Esophagus squamous epithelium (tissue), 5 donors: ENCODE data around the gene LIG1. TPM values are rescaled to one million over a fixed set of nuclear protein-coding genes. Genes with fewer than 3 reads are reported as not detected.

Experiments
- DNase-seq: peaks from one replicate; lab custom pipeline; 2025; lab: John Stamatoyannopoulos, UW
- H3K27ac ChIP-seq, 4 donors: fragments of 200-600 bp; sonication (generic); one replicate each; pipeline ENCODE4 v1.5.1; 2016 to 2019; ENCODE audit warnings: mild to moderate bottlenecking in 1 of 4
- H3K27me3 ChIP-seq, 4 donors: fragments of 200-600 bp; sonication (generic); 1 replicate in 3 of 4; 2 replicates in 1 of 4; pipeline versions ENCODE4 v1.5.1 to v1.6.0; 2017 to 2021; ENCODE audit warnings: antibody characterized with exemption in 1 of 4
- H3K36me3 ChIP-seq, 3 donors: fragments of 200-600 bp; sonication (generic); one replicate each; pipeline ENCODE4 v1.5.1; 2016 to 2019
- H3K4me1 ChIP-seq, 3 donors: fragments of 200-600 bp; sonication (generic); one replicate each; pipeline ENCODE4 v1.5.1; 2017 to 2019
- H3K4me3 ChIP-seq, 4 donors: fragments of 200-600 bp; sonication (generic); 1 replicate in 3 of 4; 2 replicates in 1 of 4; pipeline ENCODE4 v1.5.1; 2016 to 2019; ENCODE audit warnings: mild to moderate bottlenecking in 2 of 4, moderate library complexity in 1 of 4
- H3K9me3 ChIP-seq, 3 donors: fragments of 200-600 bp; sonication (generic); one replicate each; pipeline ENCODE4 v1.5.1; 2016 to 2019
- POLR2A ChIP-seq, 4 donors: fragments of 450-650 bp; IDR thresholded peaks; one replicate each; pipeline ENCODE4 v1.6.1; 2017; ENCODE audit warnings: antibody characterized with exemption in 4 of 4, mild to moderate bottlenecking in 4 of 4, moderate library complexity in 3 of 4
- WGBS, 2 donors: methylation state at CpG; one replicate each; pipeline ENCODE4 v1.1.5; 2018; 5-methylcytosine and 5-hydroxymethylcytosine counted together
- intact Hi-C: fragments of 100-400 bp; cut with DNase I; formaldehyde crosslinking; loops from one replicate; pipeline ENCODE4 v1.15.0; 2022
- total RNA-seq, 4 donors: library from RNA; depleted of rRNA; stranded (reverse); fragments of >200 nt; gene quantifications; one replicate each; pipeline ENCODE4 v1.1.0, GENCODE V29; 2016
- TF ChIP-seq, protein P1 (sequence below), 6 experiments: fragments of 450-650 bp in 4 of 6; fragments of 200-600 bp in 2 of 6; sonication (generic) in 2 of 6; IDR thresholded peaks; one replicate each; pipeline ENCODE4 v1.5.1; 2016 to 2019; ENCODE audit warnings: antibody characterized with exemption in 6 of 6, mild to moderate bottlenecking in 4 of 6, moderate library complexity in 4 of 6
- donor health status: DM: yes; HTN: yes; CAD: no.

The LIG1 gene
- total RNA-seq, 4 donors from 2014 or later = 25.7 to 44.3 (median 31.1) TPM

DNA sequence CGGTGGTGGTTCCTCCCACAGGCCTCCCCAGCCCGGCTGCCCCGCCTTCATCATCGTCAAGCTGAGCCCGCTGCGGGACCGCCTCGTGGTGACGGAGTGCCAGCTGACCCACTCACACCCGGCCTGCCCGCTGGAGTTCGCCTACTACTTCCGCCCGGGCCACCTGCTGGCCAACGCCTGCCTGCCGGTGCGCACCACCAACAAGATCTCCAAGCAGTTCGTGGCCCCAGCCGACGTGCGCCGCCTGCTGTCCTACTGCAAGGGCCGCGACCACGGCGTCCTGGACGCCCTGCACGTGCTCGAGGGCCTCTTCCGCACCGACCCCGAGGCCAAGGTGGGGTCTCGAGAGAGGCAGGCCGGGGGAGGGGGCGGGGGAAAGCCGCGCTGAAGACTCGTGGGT lies 12.3 kb upstream of the LIG1 start:
- H3K27ac ChIP-seq = no peak overlapping the region
- intact Hi-C loops = no loop called here
- 96% methylated on average over 20 to 22 of the region's 38 CpGs for WGBS, 2 donors
- no peaks in the 10 kb centered on the region for H3K4me1 ChIP-seq
- H3K9me3 ChIP-seq = peaks cover 0 to 13% (median 8%) of the 10 kb centered on the region in 3 donors
- no peak for DNase-seq
- peaks cover 0 to 38% (median 0%) of the 10 kb centered on the region in 3 donors for H3K36me3 ChIP-seq
- H3K27me3 ChIP-seq = no peaks in the 10 kb centered on the region
- no peak overlapping the region for H3K4me3 ChIP-seq
- TF ChIP-seq POLR2A (IDR thresholded peaks at IDR 0.05) = no peak
- TF ChIP-seq, protein P1, sequence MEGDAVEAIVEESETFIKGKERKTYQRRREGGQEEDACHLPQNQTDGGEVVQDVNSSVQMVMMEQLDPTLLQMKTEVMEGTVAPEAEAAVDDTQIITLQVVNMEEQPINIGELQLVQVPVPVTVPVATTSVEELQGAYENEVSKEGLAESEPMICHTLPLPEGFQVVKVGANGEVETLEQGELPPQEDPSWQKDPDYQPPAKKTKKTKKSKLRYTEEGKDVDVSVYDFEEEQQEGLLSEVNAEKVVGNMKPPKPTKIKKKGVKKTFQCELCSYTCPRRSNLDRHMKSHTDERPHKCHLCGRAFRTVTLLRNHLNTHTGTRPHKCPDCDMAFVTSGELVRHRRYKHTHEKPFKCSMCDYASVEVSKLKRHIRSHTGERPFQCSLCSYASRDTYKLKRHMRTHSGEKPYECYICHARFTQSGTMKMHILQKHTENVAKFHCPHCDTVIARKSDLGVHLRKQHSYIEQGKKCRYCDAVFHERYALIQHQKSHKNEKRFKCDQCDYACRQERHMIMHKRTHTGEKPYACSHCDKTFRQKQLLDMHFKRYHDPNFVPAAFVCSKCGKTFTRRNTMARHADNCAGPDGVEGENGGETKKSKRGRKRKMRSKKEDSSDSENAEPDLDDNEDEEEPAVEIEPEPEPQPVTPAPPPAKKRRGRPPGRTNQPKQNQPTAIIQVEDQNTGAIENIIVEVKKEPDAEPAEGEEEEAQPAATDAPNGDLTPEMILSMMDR (IDR thresholded peaks at IDR 0.05) = no peak

DNA sequence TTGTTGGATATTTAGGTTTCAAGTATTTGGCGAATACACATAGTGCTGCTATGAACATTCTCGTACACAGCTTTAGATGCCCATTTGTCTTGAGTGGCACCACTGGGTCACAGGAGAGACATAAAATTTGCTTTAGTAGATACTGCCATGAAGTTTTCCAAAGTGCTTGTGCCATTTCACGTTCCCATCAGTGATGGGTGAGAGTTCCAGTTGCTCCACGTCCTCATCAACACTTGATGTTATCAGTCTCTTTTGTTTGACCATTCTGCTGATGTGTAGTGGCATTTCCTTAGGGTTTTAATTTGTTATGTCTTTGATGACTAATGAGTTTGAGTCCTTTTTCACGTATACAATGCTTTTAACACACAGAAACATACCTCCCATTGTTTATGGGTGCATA lies 11.4 kb upstream of the LIG1 start:
- Histone ChIP-seq H3K9me3 (peaks cover 0 to 13% (median 8%) of the 10 kb centered on the region in 3 donors), H3K4me3 (no peak overlapping the region), H3K27me3 (no peaks in the 10 kb centered on the region), H3K4me1 (no peaks in the 10 kb centered on the region), H3K27ac (no peak overlapping the region), H3K36me3 (peaks cover 0 to 46% (median 0%) of the 10 kb centered on the region in 3 donors)
- DNase-seq = no peak
- no peak for TF ChIP-seq POLR2A (IDR thresholded peaks at IDR 0.05)
- TF ChIP-seq, protein P1 (IDR thresholded peaks at IDR 0.05) = no peak
- WGBS, 2 donors = 89 to 95% methylated on average over 5 of the region's 5 CpGs
- intact Hi-C loops = no loop called here

DNA sequence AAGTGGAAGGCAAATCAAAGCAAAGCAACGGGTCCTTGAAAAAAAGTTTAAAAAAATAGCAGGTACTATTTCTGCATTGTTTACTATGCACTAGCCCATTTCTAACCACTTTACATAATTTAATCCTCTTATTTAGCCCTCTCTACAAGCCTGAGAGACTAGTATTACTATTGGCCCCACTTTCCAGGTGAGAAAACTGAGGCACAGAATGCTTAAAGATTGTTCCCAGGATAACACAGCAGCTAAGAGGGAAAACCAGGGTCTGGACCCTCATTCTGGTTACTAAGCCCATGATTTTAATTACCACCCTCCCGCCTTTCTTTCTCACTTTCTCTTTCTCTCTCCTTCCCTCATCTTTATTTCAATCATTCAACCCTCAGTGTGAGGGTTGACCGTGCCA lies 6.1 kb upstream of the LIG1 start:
- no peak for TF ChIP-seq POLR2A (IDR thresholded peaks at IDR 0.05)
- TF ChIP-seq, protein P1 (IDR thresholded peaks at IDR 0.05) = no peak
- no peak overlapping the region for H3K27ac ChIP-seq
- 79 to 94% methylated on average over 3 of the region's 3 CpGs for WGBS, 2 donors
- peaks cover 0 to 2% (median 2%) of the 10 kb centered on the region in 3 donors for H3K9me3 ChIP-seq
- H3K27me3 ChIP-seq = no peaks in the 10 kb centered on the region
- H3K36me3 ChIP-seq = peaks cover 0 to 76% (median 14%) of the 10 kb centered on the region in 3 donors
- no peak overlapping the region for H3K4me3 ChIP-seq
- intact Hi-C loops = no loop called here
- peaks cover under 1 to 7% (median 3%) of the 10 kb centered on the region in 3 donors for H3K4me1 ChIP-seq
- no peak for DNase-seq

DNA sequence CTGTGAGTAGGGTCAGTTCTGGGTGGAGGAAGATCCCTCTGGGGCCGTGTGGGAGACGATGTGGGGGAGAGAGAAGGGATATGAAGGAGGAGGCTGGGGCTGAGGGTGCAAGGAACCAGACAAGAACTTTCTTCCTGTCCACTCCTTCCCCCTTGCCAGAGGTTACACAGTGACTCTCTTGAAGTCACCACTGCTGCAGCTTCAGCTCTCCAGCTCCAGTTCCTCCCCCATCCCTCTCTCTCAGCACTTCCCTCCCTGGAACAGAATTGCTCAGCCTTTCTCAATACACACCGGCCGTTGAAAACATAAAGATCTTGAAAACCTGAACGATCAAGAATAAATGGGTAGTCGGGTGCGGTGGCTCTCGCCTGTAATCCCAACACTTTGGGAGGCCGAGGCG lies 5.4 kb upstream of the LIG1 start:
- no peak overlapping the region for H3K27ac ChIP-seq
- no peak overlapping the region for H3K4me3 ChIP-seq
- peaks cover 0 to 75% (median 14%) of the 10 kb centered on the region in 3 donors for H3K36me3 ChIP-seq
- no peaks in the 10 kb centered on the region for H3K27me3 ChIP-seq
- peaks cover 3 to 13% (median 6%) of the 10 kb centered on the region in 3 donors for H3K4me1 ChIP-seq
- DNase-seq = no peak
- 83 to 91% methylated on average over 8 to 9 of the region's 10 CpGs for WGBS, 2 donors
- intact Hi-C loops = no loop called here
- TF ChIP-seq, protein P1 (IDR thresholded peaks at IDR 0.05) = no peak
- no peak for TF ChIP-seq POLR2A (IDR thresholded peaks at IDR 0.05)
- H3K9me3 ChIP-seq = no peaks in the 10 kb centered on the region

DNA sequence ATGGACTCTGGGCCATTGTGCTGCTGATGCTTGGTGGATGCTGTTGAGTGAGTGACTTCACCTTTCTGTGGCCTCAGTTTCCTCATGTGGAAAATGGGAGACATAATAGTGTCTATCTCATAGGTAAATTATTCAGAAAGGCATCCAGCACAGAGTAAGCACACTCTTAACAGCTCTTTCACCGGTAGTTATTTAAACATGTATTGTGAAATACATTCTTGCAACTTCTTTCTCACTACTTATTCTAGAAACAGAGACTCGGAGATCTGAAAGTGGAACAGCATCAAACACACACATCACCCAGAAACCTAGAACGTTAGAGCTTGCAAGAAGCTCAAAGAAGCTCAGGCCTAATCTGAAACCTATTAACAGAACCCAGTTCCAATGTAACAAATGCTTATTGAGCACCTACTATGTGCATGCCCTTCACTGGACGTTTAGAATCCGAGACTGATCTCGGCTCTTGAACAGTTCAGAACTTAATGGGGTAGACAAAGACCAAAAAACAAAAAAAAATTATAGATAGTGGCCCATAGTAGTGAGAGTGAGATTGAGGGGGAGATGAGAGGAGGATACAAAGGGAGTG lies 4.4 kb upstream of the LIG1 start:
- peaks cover 0 to 64% (median 14%) of the 10 kb centered on the region in 3 donors for H3K36me3 ChIP-seq
- H3K4me1 ChIP-seq = peaks cover 3 to 16% (median 6%) of the 10 kb centered on the region in 3 donors
- H3K27me3 ChIP-seq = no peaks in the 10 kb centered on the region
- intact Hi-C loops = no loop called here
- no peak for TF ChIP-seq POLR2A (IDR thresholded peaks at IDR 0.05)
- TF ChIP-seq, protein P1 (IDR thresholded peaks at IDR 0.05) = no peak
- no peak overlapping the region for H3K27ac ChIP-seq
- 72 to 82% methylated on average over 6 of the region's 6 CpGs for WGBS, 2 donors
- H3K4me3 ChIP-seq = no peak overlapping the region
- H3K9me3 ChIP-seq = no peaks in the 10 kb centered on the region
- DNase-seq = no peak
